ENCODE results near the gene GTPBP4.
"Not testable (repeated sequence)": the region's sequence is repeated elsewhere in the genome, so short reads cannot be mapped to it uniquely, and the experiment has no call there.

Gene GTPBP4

DNA sequence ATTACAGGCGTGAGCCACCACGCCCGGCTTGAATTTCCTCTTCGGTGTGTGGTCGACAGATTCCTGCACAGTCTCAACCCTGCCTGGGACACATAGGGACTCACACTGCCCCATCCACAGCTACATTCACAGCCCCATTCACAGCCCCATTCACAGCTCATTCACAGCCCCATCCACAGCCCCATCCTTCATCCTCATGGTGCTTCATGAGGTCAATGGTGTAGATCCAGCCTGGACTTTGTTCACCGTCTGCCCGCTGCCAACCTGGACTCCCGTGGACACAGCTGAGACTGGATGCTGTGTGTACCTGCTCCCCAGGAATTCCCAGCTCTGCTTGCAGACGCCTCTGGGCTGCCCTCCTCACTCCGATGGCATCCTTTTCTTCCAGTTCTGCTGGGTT, 32.2 kb downstream of the GTPBP4 start:
- H3K36me3 ChIP-seq (ENCODE audit: control insufficient read depth, insufficient read depth, low read length), result peaks cover 8% of the 10 kb centered on the region
- H3K4me3 ChIP-seq (ENCODE audit: low read length), result no peak overlapping the region
- no peaks in the 10 kb centered on the region for H3K9me3 ChIP-seq (ENCODE audit: control insufficient read depth, low read length)
- no peak overlapping the region for H3K9ac ChIP-seq (ENCODE audit: low read length)
- H3K4me1 ChIP-seq (ENCODE audit: control insufficient read depth, insufficient read depth, low read length), result no peaks in the 10 kb centered on the region
- no peaks in the 10 kb centered on the region for H3K27me3 ChIP-seq (ENCODE audit: control insufficient read depth, insufficient read depth, low read length)

DNA sequence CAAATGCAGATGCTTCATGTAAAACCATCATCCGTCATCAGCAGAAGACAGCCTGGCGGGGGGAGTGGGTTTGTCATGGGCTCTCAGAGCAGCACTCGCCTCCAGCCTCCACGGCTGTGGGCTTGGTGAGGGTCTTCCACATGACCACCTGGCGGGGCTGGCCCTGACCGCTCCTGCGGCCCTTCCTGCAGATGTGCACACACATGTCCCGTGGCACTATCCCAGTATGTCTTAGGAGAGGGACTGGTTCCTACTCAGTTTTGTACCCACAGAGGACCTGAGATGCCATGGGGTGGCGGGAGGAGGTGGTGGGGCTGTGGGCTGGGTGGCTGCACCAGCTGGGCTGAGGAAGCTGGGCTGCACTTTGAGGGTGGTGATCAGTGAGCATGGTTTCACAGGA, 32.7 kb downstream of the GTPBP4 start:
- Histone ChIP-seq H3K4me1 (ENCODE audit: control insufficient read depth, insufficient read depth, low read length) (no peaks in the 10 kb centered on the region), H3K36me3 (ENCODE audit: control insufficient read depth, insufficient read depth, low read length) (peaks cover 5% of the 10 kb centered on the region), H3K9ac (ENCODE audit: low read length) (no peak overlapping the region), H3K27me3 (ENCODE audit: control insufficient read depth, insufficient read depth, low read length) (no peaks in the 10 kb centered on the region), H3K4me3 (ENCODE audit: low read length) (no peak overlapping the region), H3K9me3 (ENCODE audit: control insufficient read depth, low read length) (no peaks in the 10 kb centered on the region)

DNA sequence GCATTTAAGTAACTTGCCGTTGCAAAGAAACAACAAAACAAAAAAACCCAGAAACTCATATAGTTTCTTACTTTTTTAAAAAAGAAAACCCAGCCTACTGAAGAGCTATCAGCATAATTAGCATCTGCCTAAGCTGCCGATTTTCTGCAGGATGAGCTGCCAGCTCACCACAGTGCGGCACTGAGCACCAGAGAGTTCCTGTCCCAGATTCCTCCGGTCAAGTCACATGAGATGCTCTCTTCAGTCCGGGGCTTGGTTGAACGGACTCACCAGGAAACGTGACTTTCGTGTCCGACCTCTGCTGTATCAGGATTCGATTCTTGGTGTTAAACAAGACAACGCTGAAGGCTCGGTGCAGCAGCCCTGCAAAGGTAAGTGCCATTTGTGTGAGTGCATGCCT, 34.2 kb downstream of the GTPBP4 start:
- no peaks in the 10 kb centered on the region for H3K36me3 ChIP-seq (ENCODE audit: control insufficient read depth, insufficient read depth, low read length)
- no peak overlapping the region for H3K9ac ChIP-seq (ENCODE audit: low read length)
- H3K27me3 ChIP-seq (ENCODE audit: control insufficient read depth, insufficient read depth, low read length), result no peaks in the 10 kb centered on the region
- H3K9me3 ChIP-seq (ENCODE audit: control insufficient read depth, low read length), result no peaks in the 10 kb centered on the region
- no peak overlapping the region for H3K4me3 ChIP-seq (ENCODE audit: low read length)
- H3K4me1 ChIP-seq (ENCODE audit: control insufficient read depth, insufficient read depth, low read length), result no peaks in the 10 kb centered on the region

DNA sequence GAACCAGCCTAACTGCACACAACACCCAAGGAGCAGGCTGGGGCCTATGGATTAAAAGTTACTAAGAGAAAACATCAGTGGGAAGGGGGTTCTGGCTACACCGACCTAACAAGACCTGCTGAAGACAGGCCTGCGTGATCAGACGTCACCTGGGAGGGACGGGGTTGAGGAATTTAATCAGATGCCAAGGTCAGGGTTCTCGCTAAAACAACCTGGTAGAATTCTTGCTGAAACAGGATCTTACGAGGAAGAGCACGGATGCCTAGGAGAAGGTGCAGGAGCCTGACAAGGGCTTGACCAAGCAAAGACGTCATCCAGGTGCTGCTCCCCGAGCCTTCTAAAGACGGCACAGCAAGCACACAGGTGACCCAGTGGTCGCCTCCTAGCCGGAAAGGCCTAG, 35.9 kb downstream of the GTPBP4 start:
- Histone ChIP-seq H3K4me3 (ENCODE audit: low read length) (no peak overlapping the region), H3K36me3 (ENCODE audit: control insufficient read depth, insufficient read depth, low read length) (no peaks in the 10 kb centered on the region), H3K4me1 (ENCODE audit: control insufficient read depth, insufficient read depth, low read length) (no peaks in the 10 kb centered on the region), H3K27me3 (ENCODE audit: control insufficient read depth, insufficient read depth, low read length) (no peaks in the 10 kb centered on the region), H3K9me3 (ENCODE audit: control insufficient read depth, low read length) (no peaks in the 10 kb centered on the region), H3K9ac (ENCODE audit: low read length) (no peak overlapping the region)

DNA sequence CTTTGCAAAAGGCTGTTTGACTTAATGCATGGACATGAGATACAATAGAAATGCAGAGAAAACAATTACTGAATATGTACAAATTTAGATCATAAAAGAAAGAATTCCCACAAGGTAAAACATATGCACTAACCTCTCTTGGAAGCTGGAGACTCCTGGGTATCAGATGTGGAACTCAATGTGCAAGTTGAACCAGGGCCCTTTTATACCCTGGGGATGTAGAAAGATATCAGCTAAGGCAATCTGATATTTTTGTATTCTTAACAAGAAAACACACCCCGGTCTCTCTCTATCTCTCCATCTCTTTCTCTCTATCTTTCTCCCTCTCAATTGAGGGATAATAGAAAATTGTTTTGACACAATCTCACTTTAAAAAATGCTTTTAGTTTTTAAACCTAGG, 37.4 kb downstream of the GTPBP4 start, which contains the start of gene IDI2:
Gene IDI2, minus strand, starts transcription at position 177 of the 400 bp plus-strand sequence. CDS start 1,136 bp downstream, outside the sequence.
- H3K9ac ChIP-seq (ENCODE audit: low read length), result no peak within 1 kb of the TSS
- H3K36me3 ChIP-seq (ENCODE audit: control insufficient read depth, insufficient read depth, low read length), result no peaks in the 10 kb centered on the region
- H3K9me3 ChIP-seq (ENCODE audit: control insufficient read depth, low read length), result no peaks in the 10 kb centered on the region
- no peak within 1 kb of the TSS for H3K4me3 ChIP-seq (ENCODE audit: low read length)
- no peaks in the 10 kb centered on the region for H3K4me1 ChIP-seq (ENCODE audit: control insufficient read depth, insufficient read depth, low read length)
- H3K27me3 ChIP-seq (ENCODE audit: control insufficient read depth, insufficient read depth, low read length), result no peaks in the 10 kb centered on the region

DNA sequence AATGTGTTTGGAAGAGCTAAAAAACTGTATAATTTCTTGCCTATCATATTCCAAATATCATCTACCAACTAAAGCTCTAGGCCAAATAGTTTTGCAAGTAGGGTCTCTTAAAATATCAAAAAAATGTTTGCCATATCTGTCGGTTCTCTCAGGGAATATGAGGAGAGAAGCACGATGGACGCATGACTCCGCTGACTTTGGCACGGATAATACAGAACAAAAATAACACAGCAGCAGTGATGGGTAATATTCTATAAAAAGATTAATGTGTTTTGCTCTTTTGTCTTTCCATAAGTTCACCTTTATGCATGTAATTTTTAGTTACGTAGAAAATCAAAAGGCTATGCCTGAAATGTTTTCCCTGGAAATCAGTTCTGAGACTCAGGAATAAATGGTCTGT, 38.3 kb downstream of the GTPBP4 start:
- H3K27me3 ChIP-seq (ENCODE audit: control insufficient read depth, insufficient read depth, low read length), result no peaks in the 10 kb centered on the region
- no peak overlapping the region for H3K9ac ChIP-seq (ENCODE audit: low read length)
- no peak overlapping the region for H3K4me3 ChIP-seq (ENCODE audit: low read length)
- H3K9me3 ChIP-seq (ENCODE audit: control insufficient read depth, low read length), result no peaks in the 10 kb centered on the region
- H3K4me1 ChIP-seq (ENCODE audit: control insufficient read depth, insufficient read depth, low read length), result no peaks in the 10 kb centered on the region
- no peaks in the 10 kb centered on the region for H3K36me3 ChIP-seq (ENCODE audit: control insufficient read depth, insufficient read depth, low read length)

DNA sequence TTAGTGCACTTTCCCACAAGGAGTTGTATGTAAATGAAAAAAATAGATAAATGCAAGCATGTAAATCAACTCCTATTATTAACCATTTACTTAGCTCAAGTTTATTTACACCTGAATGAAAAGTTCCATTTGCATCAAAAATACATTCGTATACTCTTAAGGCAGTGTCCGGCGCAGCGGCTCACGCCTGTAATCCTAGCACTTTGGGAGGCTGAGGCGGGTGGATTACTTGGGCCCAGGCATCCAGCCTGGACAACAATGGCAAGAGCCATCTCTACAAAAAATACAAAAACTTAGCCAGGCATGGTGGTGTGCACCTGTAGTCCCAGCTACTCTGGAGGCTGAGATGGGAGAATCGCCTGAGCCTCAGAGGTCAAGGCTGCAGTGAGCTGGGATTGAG, 41.6 kb downstream of the GTPBP4 start:
- Histone ChIP-seq H3K9me3 (ENCODE audit: control insufficient read depth, low read length) (no peaks in the 10 kb centered on the region), H3K4me1 (ENCODE audit: control insufficient read depth, insufficient read depth, low read length) (no peaks in the 10 kb centered on the region), H3K36me3 (ENCODE audit: control insufficient read depth, insufficient read depth, low read length) (no peaks in the 10 kb centered on the region), H3K4me3 (ENCODE audit: low read length) (no peak overlapping the region), H3K27me3 (ENCODE audit: control insufficient read depth, insufficient read depth, low read length) (no peaks in the 10 kb centered on the region), H3K9ac (ENCODE audit: low read length) (no peak overlapping the region)

DNA sequence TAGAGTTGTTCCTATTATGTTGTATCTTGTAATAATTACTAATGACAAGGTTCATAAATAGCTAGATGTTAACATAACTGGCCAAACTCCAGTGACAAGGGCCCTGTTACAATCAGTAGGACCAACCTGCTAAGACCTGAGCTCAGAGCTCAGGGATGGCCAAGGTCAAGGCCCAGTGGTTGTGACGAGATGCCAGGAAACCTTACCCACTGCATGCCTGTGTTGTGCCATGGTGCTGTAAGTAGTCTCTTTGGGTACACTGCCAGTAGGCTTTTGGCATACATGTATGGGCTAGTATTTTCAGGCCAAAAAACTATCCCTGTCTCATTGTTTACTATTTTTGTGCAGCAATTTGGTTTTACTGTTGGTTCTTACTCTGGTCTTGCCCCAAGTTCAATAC, 45.4 kb downstream of the GTPBP4 start:
- Histone ChIP-seq H3K9me3 (ENCODE audit: control insufficient read depth, low read length) (no peaks in the 10 kb centered on the region), H3K4me1 (ENCODE audit: control insufficient read depth, insufficient read depth, low read length) (no peaks in the 10 kb centered on the region), H3K27me3 (ENCODE audit: control insufficient read depth, insufficient read depth, low read length) (no peaks in the 10 kb centered on the region), H3K9ac (ENCODE audit: low read length) (no peak overlapping the region), H3K36me3 (ENCODE audit: control insufficient read depth, insufficient read depth, low read length) (no peaks in the 10 kb centered on the region), H3K4me3 (ENCODE audit: low read length) (no peak overlapping the region)

DNA sequence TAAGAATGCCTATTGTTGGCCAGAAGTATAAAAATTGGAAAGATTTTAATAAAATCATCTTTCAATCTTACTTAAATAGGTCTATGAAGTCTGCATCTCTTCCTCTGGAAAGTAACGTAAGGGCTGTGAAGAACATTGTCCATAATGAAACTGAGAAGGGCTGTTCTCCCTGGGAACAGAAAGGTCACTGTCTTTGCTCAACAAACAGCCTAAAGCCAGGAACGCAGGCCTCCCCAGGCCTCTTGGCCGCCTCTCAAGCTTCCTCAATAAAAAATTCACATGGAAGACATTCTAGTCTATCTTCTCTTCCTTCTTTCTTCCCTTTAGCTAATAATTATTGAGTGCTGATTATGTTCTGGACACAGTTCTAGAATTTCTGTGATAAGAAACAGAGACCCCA, 46.5 kb downstream of the GTPBP4 start:
- H3K4me3 ChIP-seq (ENCODE audit: low read length), result no peak overlapping the region
- H3K36me3 ChIP-seq (ENCODE audit: control insufficient read depth, insufficient read depth, low read length), result no peaks in the 10 kb centered on the region
- H3K27me3 ChIP-seq (ENCODE audit: control insufficient read depth, insufficient read depth, low read length), result no peaks in the 10 kb centered on the region
- no peak overlapping the region for H3K9ac ChIP-seq (ENCODE audit: low read length)
- no peaks in the 10 kb centered on the region for H3K4me1 ChIP-seq (ENCODE audit: control insufficient read depth, insufficient read depth, low read length)
- H3K9me3 ChIP-seq (ENCODE audit: control insufficient read depth, low read length), result no peaks in the 10 kb centered on the region

DNA sequence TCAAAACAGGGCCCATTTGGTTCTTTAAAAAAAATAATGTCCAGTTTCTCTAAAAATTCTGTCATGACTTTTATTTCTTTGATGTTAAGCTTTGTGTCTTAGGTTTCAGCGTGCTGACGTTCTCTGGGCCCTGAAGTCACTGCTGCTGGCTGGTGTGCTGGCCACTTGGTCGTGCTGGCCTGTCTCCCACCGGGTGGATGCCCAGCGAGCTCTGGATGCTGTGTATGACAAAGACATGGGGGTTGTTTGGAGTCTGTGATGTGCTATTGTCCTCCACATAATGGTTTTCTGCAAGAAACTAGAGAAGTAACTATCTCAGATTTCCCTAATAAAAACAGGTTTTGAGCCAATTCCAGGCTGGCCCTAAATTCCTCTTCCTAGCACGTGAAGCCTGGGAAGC, 47.0 kb downstream of the GTPBP4 start:
- Histone ChIP-seq H3K9me3 (ENCODE audit: control insufficient read depth, low read length) (no peaks in the 10 kb centered on the region), H3K4me3 (ENCODE audit: low read length) (no peak overlapping the region), H3K9ac (ENCODE audit: low read length) (no peak overlapping the region), H3K4me1 (ENCODE audit: control insufficient read depth, insufficient read depth, low read length) (no peaks in the 10 kb centered on the region), H3K27me3 (ENCODE audit: control insufficient read depth, insufficient read depth, low read length) (no peaks in the 10 kb centered on the region), H3K36me3 (ENCODE audit: control insufficient read depth, insufficient read depth, low read length) (no peaks in the 10 kb centered on the region)

DNA sequence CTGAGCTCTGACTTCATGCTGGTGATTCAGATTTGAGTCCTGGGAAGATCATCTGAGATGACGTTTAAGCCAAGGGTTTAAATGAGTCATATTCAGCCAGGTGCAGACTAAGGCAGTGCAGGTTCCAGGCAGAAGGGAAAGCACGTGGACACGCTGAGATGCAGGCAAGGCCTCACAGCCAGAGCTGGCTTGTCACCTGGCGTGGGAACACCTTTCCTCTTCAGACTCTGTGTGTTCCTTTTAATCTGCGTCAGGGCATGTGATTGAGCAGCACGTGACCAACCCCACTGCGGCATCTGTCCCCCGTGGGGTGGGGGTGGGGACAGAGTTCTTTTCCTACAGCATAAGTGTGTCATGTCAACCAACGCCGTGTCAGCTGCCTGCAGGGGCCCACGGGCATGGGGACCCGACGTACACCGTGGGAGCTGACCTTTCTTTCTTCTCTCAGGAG, 48.1 kb downstream of the GTPBP4 start:
- no peaks in the 10 kb centered on the region for H3K9me3 ChIP-seq (ENCODE audit: control insufficient read depth, low read length)
- no peaks in the 10 kb centered on the region for H3K4me1 ChIP-seq (ENCODE audit: control insufficient read depth, insufficient read depth, low read length)
- no peak overlapping the region for H3K9ac ChIP-seq (ENCODE audit: low read length)
- no peaks in the 10 kb centered on the region for H3K36me3 ChIP-seq (ENCODE audit: control insufficient read depth, insufficient read depth, low read length)
- H3K4me3 ChIP-seq (ENCODE audit: low read length), result no peak overlapping the region
- H3K27me3 ChIP-seq (ENCODE audit: control insufficient read depth, insufficient read depth, low read length), result no peaks in the 10 kb centered on the region

DNA sequence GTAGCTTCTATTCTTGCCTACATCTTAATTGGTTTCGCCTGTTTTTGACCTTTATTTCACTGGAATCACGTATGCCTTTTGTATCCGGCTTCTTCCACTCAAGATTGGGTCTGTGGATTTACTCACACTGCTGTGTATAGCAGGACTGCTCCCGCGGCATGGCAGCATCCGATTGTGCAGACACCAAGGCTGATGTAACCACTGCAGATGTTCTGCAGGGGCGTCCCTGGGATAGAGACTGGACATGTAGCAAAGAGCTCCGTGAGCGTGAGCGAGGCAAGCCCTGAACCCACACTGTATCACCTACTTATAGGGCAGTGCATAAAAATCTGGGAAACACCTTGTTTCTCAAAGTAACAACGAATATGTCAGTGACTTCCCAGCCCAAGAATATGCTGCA, 48.9 kb downstream of the GTPBP4 start:
- H3K27me3 ChIP-seq (ENCODE audit: control insufficient read depth, insufficient read depth, low read length), result no peaks in the 10 kb centered on the region
- H3K4me3 ChIP-seq (ENCODE audit: low read length), result no peak overlapping the region
- H3K36me3 ChIP-seq (ENCODE audit: control insufficient read depth, insufficient read depth, low read length), result no peaks in the 10 kb centered on the region
- H3K9ac ChIP-seq (ENCODE audit: low read length), result no peak overlapping the region
- H3K9me3 ChIP-seq (ENCODE audit: control insufficient read depth, low read length), result no peaks in the 10 kb centered on the region
- no peaks in the 10 kb centered on the region for H3K4me1 ChIP-seq (ENCODE audit: control insufficient read depth, insufficient read depth, low read length)

DNA sequence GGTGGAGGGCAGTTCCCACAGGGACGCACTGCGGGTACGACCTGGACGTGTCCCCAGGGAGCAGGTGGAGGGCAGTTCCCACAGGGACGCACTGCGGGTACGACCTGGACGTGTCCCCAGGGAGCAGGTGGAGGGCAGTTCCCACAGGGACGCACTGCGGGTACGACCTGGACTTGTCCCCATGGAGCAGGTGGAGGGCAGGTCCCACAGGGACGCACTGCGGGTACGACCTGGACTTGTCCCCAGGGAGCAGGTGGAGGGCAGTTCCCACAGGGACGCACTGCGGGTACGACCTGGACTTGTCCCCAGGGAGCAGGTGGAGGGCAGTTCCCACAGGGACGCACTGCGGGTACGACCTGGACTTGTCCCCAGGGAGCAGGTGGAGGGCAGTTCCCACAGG, 50.5 kb downstream of the GTPBP4 start:
- not testable (repeated sequence) for H3K4me1 ChIP-seq (ENCODE audit: control insufficient read depth, insufficient read depth, low read length); H3K4me3 ChIP-seq (ENCODE audit: low read length); H3K36me3 ChIP-seq (ENCODE audit: control insufficient read depth, insufficient read depth, low read length); H3K9me3 ChIP-seq (ENCODE audit: control insufficient read depth, low read length); H3K27me3 ChIP-seq (ENCODE audit: control insufficient read depth, insufficient read depth, low read length); H3K9ac ChIP-seq (ENCODE audit: low read length)

Data from mucosa of stomach (tissue), 1 donor.